ENCODE results near the gene NKAIN1. TPM values are rescaled to one million over a fixed set of nuclear protein-coding genes. Genes with fewer than 3 reads are reported as not detected.

NKAIN1 gene
- total RNA-seq, 1 experiment from 2014 or later, result 0.05 TPM

- Histone ChIP-seq H3K4me1 (replicated peaks) (no peaks in the 10 kb centered on the region), H3K9me3 (replicated peaks) (no peaks in the 10 kb centered on the region)
- no peak for DNase-seq (ENCODE audit: low read depth in 1 of 2, low spot score in 2 of 2)
These were observed 15.6 kb downstream of the NKAIN1 start for GRCh38 chr1:31224068-31224467.

GRCh38 chr1:31222176-31222575, 17.5 kb downstream of the NKAIN1 start:
- no peaks in the 10 kb centered on the region for H3K4me1 ChIP-seq (replicated peaks)
- H3K36me3 ChIP-seq, result no peaks in the 10 kb centered on the region
- no peak for DNase-seq (ENCODE audit: low read depth in 1 of 2, low spot score in 2 of 2)
- H3K4me3 ChIP-seq, result no peak overlapping the region
- H3K27me3 ChIP-seq (replicated peaks), result peaks cover 3% of the 10 kb centered on the region; the same call in 1 of the 2 replicates
- no peak overlapping the region for H3K27ac ChIP-seq
- no peaks in the 10 kb centered on the region for H3K9me3 ChIP-seq (replicated peaks)

More at GRCh38 chr1:31224068-31224467, 15.6 kb downstream of the NKAIN1 start:
- H3K36me3 ChIP-seq, result no peaks in the 10 kb centered on the region
- H3K27ac ChIP-seq, result no peak overlapping the region
- H3K27me3 ChIP-seq (replicated peaks), result peaks cover 3% of the 10 kb centered on the region; the same call in 1 of the 2 replicates
- H3K4me3 ChIP-seq, result no peak overlapping the region

- H3K27ac ChIP-seq, result no peak overlapping the region
- DNase-seq (ENCODE audit: low read depth in 1 of 2, low spot score in 2 of 2), result no peak
- no peak overlapping the region for H3K4me3 ChIP-seq
- H3K9me3 ChIP-seq (replicated peaks), result no peaks in the 10 kb centered on the region
- no peaks in the 10 kb centered on the region for H3K36me3 ChIP-seq
- no peaks in the 10 kb centered on the region for H3K4me1 ChIP-seq (replicated peaks)
- H3K27me3 ChIP-seq (replicated peaks), result peaks cover 3% of the 10 kb centered on the region; the same call in 1 of the 2 replicates
These were observed 18.6 kb downstream of the NKAIN1 start for GRCh38 chr1:31221072-31221471.

GRCh38 chr1:31219489-31219888, 20.2 kb downstream of the NKAIN1 start:
- H3K27ac ChIP-seq, result no peak overlapping the region
- no peaks in the 10 kb centered on the region for H3K9me3 ChIP-seq (replicated peaks)
- peaks cover 3% of the 10 kb centered on the region; the same call in 1 of the 2 replicates for H3K27me3 ChIP-seq (replicated peaks)
- H3K36me3 ChIP-seq, result no peaks in the 10 kb centered on the region
- H3K4me1 ChIP-seq (replicated peaks), result no peaks in the 10 kb centered on the region
- no peak for DNase-seq (ENCODE audit: low read depth in 1 of 2, low spot score in 2 of 2)
- no peak overlapping the region for H3K4me3 ChIP-seq

- Histone ChIP-seq H3K27ac (no peak overlapping the region), H3K4me3 (no peak overlapping the region), H3K36me3 (no peaks in the 10 kb centered on the region), H3K4me1 (replicated peaks) (no peaks in the 10 kb centered on the region), H3K27me3 (replicated peaks) (0 out of 2 replicates have a peak, but pooled peaks cover 2% of the 10 kb centered on the region), H3K9me3 (replicated peaks) (no peaks in the 10 kb centered on the region)
- DNase-seq (ENCODE audit: low read depth in 1 of 2, low spot score in 2 of 2), result no peak
These were observed 21.0 kb downstream of the NKAIN1 start for GRCh38 chr1:31218705-31219104.

GRCh38 chr1:31216016-31216415, 23.7 kb downstream of the NKAIN1 start:
- no peak for DNase-seq (ENCODE audit: low read depth in 1 of 2, low spot score in 2 of 2)
- Histone ChIP-seq H3K27me3 (replicated peaks) (no peaks in the 10 kb centered on the region), H3K27ac (no peak overlapping the region)

GRCh38 chr1:31215065-31215570, 24.6 kb downstream of the NKAIN1 start:
- H3K9me3 ChIP-seq (replicated peaks), result no peaks in the 10 kb centered on the region
- no peaks in the 10 kb centered on the region for H3K27me3 ChIP-seq (replicated peaks)
- no peak overlapping the region for H3K4me3 ChIP-seq
- H3K36me3 ChIP-seq, result no peaks in the 10 kb centered on the region
- H3K27ac ChIP-seq, result no peak overlapping the region
- no peak for DNase-seq (ENCODE audit: low read depth in 1 of 2, low spot score in 2 of 2)
- no peaks in the 10 kb centered on the region for H3K4me1 ChIP-seq (replicated peaks)

More at GRCh38 chr1:31216016-31216415, 23.7 kb downstream of the NKAIN1 start:
- Histone ChIP-seq H3K4me3 (no peak overlapping the region), H3K36me3 (no peaks in the 10 kb centered on the region), H3K9me3 (replicated peaks) (no peaks in the 10 kb centered on the region), H3K4me1 (replicated peaks) (no peaks in the 10 kb centered on the region)

GRCh38 chr1:31214316-31215064, 25.2 kb downstream of the NKAIN1 start:
- no peaks in the 10 kb centered on the region for H3K27me3 ChIP-seq (replicated peaks)
- no peak overlapping the region for H3K27ac ChIP-seq
- H3K36me3 ChIP-seq, result no peaks in the 10 kb centered on the region
- H3K9me3 ChIP-seq (replicated peaks), result no peaks in the 10 kb centered on the region
- DNase-seq (ENCODE audit: low read depth in 1 of 2, low spot score in 2 of 2), result no peak
- H3K4me1 ChIP-seq (replicated peaks), result no peaks in the 10 kb centered on the region
- no peak overlapping the region for H3K4me3 ChIP-seq

GRCh38 chr1:31208361-31208945, 31.2 kb downstream of the NKAIN1 start:
- no peak overlapping the region for H3K4me3 ChIP-seq
- H3K36me3 ChIP-seq, result no peaks in the 10 kb centered on the region
- peaks cover 3% of the 10 kb centered on the region; the same call in 1 of the 2 replicates for H3K27me3 ChIP-seq (replicated peaks)
- no peaks in the 10 kb centered on the region for H3K9me3 ChIP-seq (replicated peaks)
- DNase-seq (ENCODE audit: low read depth in 1 of 2, low spot score in 2 of 2), result no peak
- H3K27ac ChIP-seq, result no peak overlapping the region
- no peaks in the 10 kb centered on the region for H3K4me1 ChIP-seq (replicated peaks)

- Histone ChIP-seq H3K36me3 (no peaks in the 10 kb centered on the region), H3K27me3 (replicated peaks) (peaks cover 3% of the 10 kb centered on the region; the same call in 1 of the 2 replicates), H3K9me3 (replicated peaks) (no peaks in the 10 kb centered on the region), H3K27ac (no peak overlapping the region), H3K4me3 (no peak overlapping the region), H3K4me1 (replicated peaks) (no peaks in the 10 kb centered on the region)
- DNase-seq (ENCODE audit: low read depth in 1 of 2, low spot score in 2 of 2), result no peak
These were observed 32.1 kb downstream of the NKAIN1 start for GRCh38 chr1:31207569-31207968.

GRCh38 chr1:31207046-31207445, 32.6 kb downstream of the NKAIN1 start:
- peaks cover 3% of the 10 kb centered on the region; the same call in 1 of the 2 replicates for H3K27me3 ChIP-seq (replicated peaks)
- no peak overlapping the region for H3K27ac ChIP-seq
- H3K4me1 ChIP-seq (replicated peaks), result no peaks in the 10 kb centered on the region
- no peak for DNase-seq (ENCODE audit: low read depth in 1 of 2, low spot score in 2 of 2)
- H3K4me3 ChIP-seq, result no peak overlapping the region
- no peaks in the 10 kb centered on the region for H3K9me3 ChIP-seq (replicated peaks)
- H3K36me3 ChIP-seq, result no peaks in the 10 kb centered on the region

GRCh38 chr1:31203215-31203614, 36.5 kb downstream of the NKAIN1 start:
- H3K4me1 ChIP-seq (replicated peaks), result no peaks in the 10 kb centered on the region
- no peak for DNase-seq (ENCODE audit: low read depth in 1 of 2, low spot score in 2 of 2)
- H3K27me3 ChIP-seq (replicated peaks), result peaks cover 3% of the 10 kb centered on the region; the same call in 1 of the 2 replicates
- no peaks in the 10 kb centered on the region for H3K36me3 ChIP-seq
- H3K4me3 ChIP-seq, result no peak overlapping the region
- no peak overlapping the region for H3K27ac ChIP-seq
- no peaks in the 10 kb centered on the region for H3K9me3 ChIP-seq (replicated peaks)

- H3K4me1 ChIP-seq (replicated peaks), result no peaks in the 10 kb centered on the region
- H3K27me3 ChIP-seq (replicated peaks), result no peaks in the 10 kb centered on the region; the same call in 1 of the 2 replicates
- no peak overlapping the region for H3K4me3 ChIP-seq
- no peak overlapping the region for H3K27ac ChIP-seq
- no peaks in the 10 kb centered on the region for H3K36me3 ChIP-seq
- H3K9me3 ChIP-seq (replicated peaks), result no peaks in the 10 kb centered on the region
- DNase-seq (ENCODE audit: low read depth in 1 of 2, low spot score in 2 of 2), result no peak
These were observed 37.7 kb downstream of the NKAIN1 start for GRCh38 chr1:31201931-31202360.

- DNase-seq (ENCODE audit: low read depth in 1 of 2, low spot score in 2 of 2), result no peak
- no peak overlapping the region for H3K27ac ChIP-seq
- H3K36me3 ChIP-seq, result no peaks in the 10 kb centered on the region
- H3K4me1 ChIP-seq (replicated peaks), result no peaks in the 10 kb centered on the region
- no peak overlapping the region for H3K4me3 ChIP-seq
- H3K9me3 ChIP-seq (replicated peaks), result no peaks in the 10 kb centered on the region
- no peaks in the 10 kb centered on the region for H3K27me3 ChIP-seq (replicated peaks)
These were observed 39.7 kb downstream of the NKAIN1 start for GRCh38 chr1:31199949-31200348.

Measured in SJSA1 (cell line).